Mammary epithelial cell (primary cell): ENCODE measurements around the gene ULK3.

Source experiments
- EZH2 ChIP-seq: IDR thresholded peaks from 2 replicates; pipeline ENCODE4 v1.6.1; 2012; ENCODE audit warnings: low read length, inconsistent platforms, borderline replicate concordance
- TF ChIP-seq, protein P1 (sequence below), 2 donors: IDR thresholded peaks in 1 of 2; conservative IDR thresholded peaks in 1 of 2; 2 replicates each; pipeline ENCODE4 v1.5.1; 2011 to 2012; ENCODE audit warnings: inconsistent platforms in 2 of 2, low read length in 2 of 2, mild to moderate bottlenecking in 2 of 2, control low read depth in 1 of 2, low read depth in 1 of 2; ENCODE audit not compliant: insufficient read depth in 1 of 2; ENCODE audit errors: extremely low read depth in 1 of 2

DNA sequence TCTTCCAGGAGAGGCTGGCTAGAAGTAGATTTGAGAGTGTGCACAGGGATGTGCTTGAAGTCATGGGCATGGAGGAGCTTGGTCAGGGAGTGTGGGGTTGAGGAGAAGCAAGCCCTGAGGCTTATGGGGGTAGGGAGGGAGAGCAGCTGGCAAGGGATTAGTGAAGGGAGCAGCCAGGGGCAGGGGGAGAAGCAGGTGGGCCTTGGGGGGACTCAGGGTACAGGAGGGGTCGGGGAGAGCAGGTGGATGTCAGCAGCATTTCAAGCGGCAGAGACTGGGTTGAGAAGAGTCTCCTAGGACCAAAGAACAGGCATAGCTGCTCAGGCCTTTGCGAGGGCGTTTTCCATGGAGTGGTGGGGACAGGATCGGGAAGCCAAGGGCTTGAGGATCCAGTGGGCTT, 33.7 kb downstream of the ULK3 start:
- TF ChIP-seq, protein P1, sequence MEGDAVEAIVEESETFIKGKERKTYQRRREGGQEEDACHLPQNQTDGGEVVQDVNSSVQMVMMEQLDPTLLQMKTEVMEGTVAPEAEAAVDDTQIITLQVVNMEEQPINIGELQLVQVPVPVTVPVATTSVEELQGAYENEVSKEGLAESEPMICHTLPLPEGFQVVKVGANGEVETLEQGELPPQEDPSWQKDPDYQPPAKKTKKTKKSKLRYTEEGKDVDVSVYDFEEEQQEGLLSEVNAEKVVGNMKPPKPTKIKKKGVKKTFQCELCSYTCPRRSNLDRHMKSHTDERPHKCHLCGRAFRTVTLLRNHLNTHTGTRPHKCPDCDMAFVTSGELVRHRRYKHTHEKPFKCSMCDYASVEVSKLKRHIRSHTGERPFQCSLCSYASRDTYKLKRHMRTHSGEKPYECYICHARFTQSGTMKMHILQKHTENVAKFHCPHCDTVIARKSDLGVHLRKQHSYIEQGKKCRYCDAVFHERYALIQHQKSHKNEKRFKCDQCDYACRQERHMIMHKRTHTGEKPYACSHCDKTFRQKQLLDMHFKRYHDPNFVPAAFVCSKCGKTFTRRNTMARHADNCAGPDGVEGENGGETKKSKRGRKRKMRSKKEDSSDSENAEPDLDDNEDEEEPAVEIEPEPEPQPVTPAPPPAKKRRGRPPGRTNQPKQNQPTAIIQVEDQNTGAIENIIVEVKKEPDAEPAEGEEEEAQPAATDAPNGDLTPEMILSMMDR (conservative IDR thresholded peaks at IDR 0.05 in 1 of 2, IDR thresholded peaks at IDR 0.05 in 1 of 2; ENCODE audit: extremely low read depth in 1 of 2, insufficient read depth in 1 of 2, low read depth in 1 of 2, low read length in 2 of 2): no peak
- TF ChIP-seq EZH2: no peak
